Natural killer cell (primary cell): ENCODE results near the gene BTBD8. TPM values are rescaled to one million over a fixed set of nuclear protein-coding genes. Genes with fewer than 3 reads are reported as not detected.
A peak's percentile ranks its signal among the peaks of the same experiment; 100 is the strongest.

Experiments
- ATAC-seq, 3 donors: fragments of 150-1000 bp in 2 of 3; fragments of 200-7000 bp in 1 of 3; cut with Tn5 transposase; 1 replicate in 1 of 3; 2 replicates in 2 of 3; pipeline ENCODE4 v1.10.0; 2021; ENCODE audit warnings: mild to moderate bottlenecking in 2 of 3, moderate library complexity in 2 of 3
- DNase-seq, 2 donors: peaks; one replicate each; pipeline versions ENCODE4 v3.0.0 to v3.0.0-alpha.2; 2013 to 2021; ENCODE audit warnings: mixed read lengths in 1 of 2
- H3K27ac ChIP-seq: one replicate; pipeline ENCODE4 v1.5.1; 2013; ENCODE audit warnings: mild to moderate bottlenecking, low read length
- H3K27me3 ChIP-seq: one replicate; pipeline ENCODE4 v1.6.1; 2013; ENCODE audit warnings: low read length; ENCODE audit not compliant: control insufficient read depth, insufficient read depth
- H3K36me3 ChIP-seq: one replicate; pipeline ENCODE4 v1.6.1; 2013; ENCODE audit warnings: low read length; ENCODE audit not compliant: control insufficient read depth, insufficient read depth
- H3K4me1 ChIP-seq: one replicate; pipeline ENCODE4 v1.6.1; 2013; ENCODE audit warnings: low read length; ENCODE audit not compliant: control insufficient read depth, insufficient read depth
- H3K4me3 ChIP-seq: one replicate; pipeline ENCODE4 v1.5.1; 2013; ENCODE audit warnings: low read length
- H3K9me3 ChIP-seq: one replicate; pipeline ENCODE4 v1.6.1; 2013; ENCODE audit warnings: low read length; ENCODE audit not compliant: control insufficient read depth, insufficient read depth
- H3K27ac Mint-ChIP-seq, 2 donors: one replicate each; pipeline ENCODE4 v1.8.0; 2022; ENCODE audit warnings: mild to moderate bottlenecking in 2 of 2, mixed read lengths in 2 of 2, moderate library complexity in 1 of 2
- H3K27me3 Mint-ChIP-seq, 2 donors: one replicate each; pipeline ENCODE4 v1.8.0; 2022; ENCODE audit warnings: low read depth in 2 of 2, mixed read lengths in 2 of 2
- H3K36me3 Mint-ChIP-seq: one replicate; pipeline ENCODE4 v1.8.0; 2022; ENCODE audit warnings: mixed read lengths
- H3K4me1 Mint-ChIP-seq, 2 donors: one replicate each; pipeline ENCODE4 v1.8.0; 2022; ENCODE audit warnings: mixed read lengths in 2 of 2
- H3K4me3 Mint-ChIP-seq: one replicate; pipeline ENCODE4 v1.8.0; 2022; ENCODE audit warnings: mild to moderate bottlenecking, moderate library complexity, mixed read lengths
- H3K9me3 Mint-ChIP-seq, 2 donors: one replicate each; pipeline ENCODE4 v1.8.0; 2022; ENCODE audit warnings: mixed read lengths in 2 of 2
- WGBS: methylation state at CpG from one replicate; pipeline ENCODE4 v1.1.7; 2013; ENCODE audit warnings: missing lambda C conversion rate; ENCODE audit not compliant: insufficient coverage; 5-methylcytosine and 5-hydroxymethylcytosine counted together
- intact Hi-C: fragments of 100-400 bp; cut with micrococcal nuclease; formaldehyde crosslinking; loops from one replicate; pipeline ENCODE4 v1.14.2; 2022
- total RNA-seq, 4 donors: library from RNA; stranded (reverse); fragments of 120-200 nt in 1 of 4; gene quantifications; one replicate each; pipeline versions ENCODE4 v1.2.3 to v1.2.4, GENCODE V29; 2013 to 2022
- TF ChIP-seq, protein P1 (sequence below): fragments of 200-600 bp; IDR thresholded peaks from one replicate; pipeline ENCODE4 v1.8.0; 2022; ENCODE audit warnings: antibody characterized with exemption

The BTBD8 gene
- total RNA-seq, 3 donors from 2014 or later (not counting 1 experiment from before 2014, with no cell fraction given): 3.7 to 5.7 (median 4.0) TPM

DNA sequence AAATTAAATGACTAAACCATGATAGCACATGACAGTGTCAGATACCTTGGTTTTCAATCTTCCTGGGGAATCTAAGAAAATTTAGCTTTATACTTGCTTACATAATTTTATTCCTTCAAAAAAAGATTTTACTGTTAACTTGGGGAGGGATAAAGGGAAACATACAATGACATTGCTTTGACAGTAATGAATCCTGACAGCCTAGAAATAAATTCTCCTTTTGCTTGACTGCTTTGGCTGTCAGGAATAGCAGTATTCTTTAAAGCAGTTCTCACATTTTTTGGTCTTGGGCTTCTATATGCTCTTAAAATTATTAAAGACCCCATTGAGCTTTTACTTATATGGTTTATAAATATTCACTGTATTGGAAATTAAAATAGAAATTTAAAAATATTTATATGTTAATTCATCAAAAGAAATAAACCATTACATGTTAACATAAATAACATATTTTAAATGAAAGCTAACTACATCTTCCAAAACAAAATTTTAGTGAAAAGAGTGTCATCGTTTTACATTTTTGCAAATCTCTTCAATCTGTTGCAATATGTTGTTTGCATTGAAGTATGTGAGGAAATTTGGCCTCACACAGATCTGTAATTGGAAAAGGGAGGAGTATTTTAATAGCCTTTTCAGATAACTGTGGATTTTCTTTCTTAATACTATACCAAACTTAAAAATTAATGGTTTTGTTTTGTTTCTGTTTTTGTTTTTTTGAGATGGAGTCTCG, 34.2 kb upstream of the BTBD8 start:
- no peak overlapping the region for H3K27ac Mint-ChIP-seq
- H3K9me3 ChIP-seq: no peaks in the 10 kb centered on the region
- H3K4me1 ChIP-seq: no peaks in the 10 kb centered on the region
- H3K27me3 Mint-ChIP-seq: no peaks in the 10 kb centered on the region
- ATAC-seq (no peak), DNase-seq (no peak)
- no peaks in the 10 kb centered on the region for H3K36me3 Mint-ChIP-seq
- no CpG with 5 or more reads among the region's 2 CpGs for WGBS
- TF ChIP-seq, protein P1, sequence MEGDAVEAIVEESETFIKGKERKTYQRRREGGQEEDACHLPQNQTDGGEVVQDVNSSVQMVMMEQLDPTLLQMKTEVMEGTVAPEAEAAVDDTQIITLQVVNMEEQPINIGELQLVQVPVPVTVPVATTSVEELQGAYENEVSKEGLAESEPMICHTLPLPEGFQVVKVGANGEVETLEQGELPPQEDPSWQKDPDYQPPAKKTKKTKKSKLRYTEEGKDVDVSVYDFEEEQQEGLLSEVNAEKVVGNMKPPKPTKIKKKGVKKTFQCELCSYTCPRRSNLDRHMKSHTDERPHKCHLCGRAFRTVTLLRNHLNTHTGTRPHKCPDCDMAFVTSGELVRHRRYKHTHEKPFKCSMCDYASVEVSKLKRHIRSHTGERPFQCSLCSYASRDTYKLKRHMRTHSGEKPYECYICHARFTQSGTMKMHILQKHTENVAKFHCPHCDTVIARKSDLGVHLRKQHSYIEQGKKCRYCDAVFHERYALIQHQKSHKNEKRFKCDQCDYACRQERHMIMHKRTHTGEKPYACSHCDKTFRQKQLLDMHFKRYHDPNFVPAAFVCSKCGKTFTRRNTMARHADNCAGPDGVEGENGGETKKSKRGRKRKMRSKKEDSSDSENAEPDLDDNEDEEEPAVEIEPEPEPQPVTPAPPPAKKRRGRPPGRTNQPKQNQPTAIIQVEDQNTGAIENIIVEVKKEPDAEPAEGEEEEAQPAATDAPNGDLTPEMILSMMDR: no peak
- no peak overlapping the region for H3K27ac ChIP-seq
- H3K4me3 ChIP-seq: no peak overlapping the region
- H3K4me3 Mint-ChIP-seq: no peak overlapping the region
- no peaks in the 10 kb centered on the region for H3K36me3 ChIP-seq
- no peaks in the 10 kb centered on the region for H3K9me3 Mint-ChIP-seq
- H3K27me3 ChIP-seq: no peaks in the 10 kb centered on the region
- H3K4me1 Mint-ChIP-seq: no peaks in the 10 kb centered on the region
- intact Hi-C loops: no loop called here

DNA sequence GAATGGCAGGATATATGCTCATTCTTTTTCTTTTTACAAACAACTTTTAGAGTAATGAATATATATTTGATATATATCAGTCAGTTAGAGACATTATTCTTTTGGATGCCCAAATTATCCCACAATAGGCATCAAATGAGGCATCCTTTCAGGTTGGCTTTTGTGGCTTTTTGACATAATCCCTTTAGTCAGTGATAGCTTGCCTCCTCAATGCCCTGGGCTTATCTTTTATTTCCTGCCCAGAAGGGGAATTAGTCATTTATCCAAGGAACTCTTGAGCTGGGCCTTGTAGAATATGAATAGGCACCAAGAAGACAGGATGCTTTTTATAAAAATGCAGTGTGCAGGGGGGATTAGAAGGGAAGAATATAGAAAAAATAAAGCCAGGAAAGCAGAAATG, 28.2 kb upstream of the BTBD8 start:
- Mint-ChIP-seq H3K4me3 (no peak overlapping the region), H3K9me3 (no peaks in the 10 kb centered on the region), H3K27ac (no peak overlapping the region), H3K27me3 (no peaks in the 10 kb centered on the region), H3K4me1 (no peaks in the 10 kb centered on the region), H3K36me3 (no peaks in the 10 kb centered on the region)
- intact Hi-C loops: no loop called here
- TF ChIP-seq, protein P1: no peak
- Histone ChIP-seq H3K4me3 (no peak overlapping the region), H3K27me3 (no peaks in the 10 kb centered on the region), H3K36me3 (no peaks in the 10 kb centered on the region), H3K27ac (no peak overlapping the region), H3K9me3 (no peaks in the 10 kb centered on the region), H3K4me1 (no peaks in the 10 kb centered on the region)
- no peak for DNase-seq
- ATAC-seq: no peak

DNA sequence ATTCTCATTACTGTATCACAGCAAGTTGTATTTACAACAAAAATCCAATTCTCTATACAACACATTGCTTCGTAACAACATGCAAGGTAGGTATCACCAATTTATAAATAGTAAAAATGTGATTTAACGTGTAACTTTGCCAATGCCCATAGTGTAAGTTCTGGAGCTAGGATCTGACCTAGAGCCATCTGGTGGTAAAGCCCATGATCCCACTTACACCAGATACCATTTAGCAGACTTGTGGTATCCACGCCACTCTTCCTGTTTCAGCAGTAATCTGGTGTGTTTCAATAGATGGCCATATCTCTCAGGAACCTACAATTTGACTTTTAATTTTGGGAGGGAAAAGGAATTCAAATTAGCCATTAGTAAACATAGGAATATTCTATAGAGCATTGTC, 15.1 kb upstream of the BTBD8 start:
- H3K4me1 Mint-ChIP-seq: no peaks in the 10 kb centered on the region
- no peak overlapping the region for H3K27ac ChIP-seq
- no peak overlapping the region for H3K4me3 Mint-ChIP-seq
- no peaks in the 10 kb centered on the region for H3K9me3 Mint-ChIP-seq
- H3K36me3 ChIP-seq: no peaks in the 10 kb centered on the region
- ATAC-seq (no peak), DNase-seq (peak in 1 of 2 donors; percentile 7)
- no peaks in the 10 kb centered on the region for H3K36me3 Mint-ChIP-seq
- TF ChIP-seq, protein P1: no peak
- peaks cover 0 to 7% of the 10 kb centered on the region in 2 donors for H3K27me3 Mint-ChIP-seq
- H3K9me3 ChIP-seq: no peaks in the 10 kb centered on the region
- H3K27ac Mint-ChIP-seq: no peak overlapping the region
- WGBS: 100% methylated on average over 2 of the region's 3 CpGs
- no peaks in the 10 kb centered on the region for H3K4me1 ChIP-seq
- H3K27me3 ChIP-seq: no peaks in the 10 kb centered on the region
- H3K4me3 ChIP-seq: no peak overlapping the region
- intact Hi-C loops: no loop called here

DNA sequence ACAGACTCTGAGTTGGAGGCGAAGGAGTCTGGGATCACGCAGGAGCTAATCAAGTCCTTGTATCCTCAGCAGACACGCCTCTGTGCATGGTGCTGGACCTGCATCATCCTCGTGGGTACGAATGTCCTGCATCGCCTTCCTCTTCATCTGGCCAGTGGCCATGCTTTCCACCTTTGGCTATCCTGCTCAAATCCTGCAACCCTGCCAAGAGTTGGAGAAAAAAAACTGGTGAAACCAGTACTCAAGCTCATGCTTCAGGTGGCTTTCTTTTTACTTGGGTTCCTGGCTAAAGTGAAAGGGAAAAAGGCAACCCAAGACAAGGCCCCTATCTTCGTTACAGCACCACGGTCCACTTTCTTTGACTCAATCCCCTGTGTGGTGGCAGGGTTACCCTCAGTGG, 13.8 kb upstream of the BTBD8 start:
- no peak for DNase-seq
- intact Hi-C loops: no loop called here

More for the DNA sequence above, 13.8 kb upstream of the BTBD8 start:
- Histone ChIP-seq H3K36me3 (no peaks in the 10 kb centered on the region), H3K4me3 (no peak overlapping the region), H3K9me3 (no peaks in the 10 kb centered on the region), H3K27ac (no peak overlapping the region), H3K4me1 (no peaks in the 10 kb centered on the region), H3K27me3 (no peaks in the 10 kb centered on the region)
- H3K4me3 Mint-ChIP-seq: no peak overlapping the region
- no peak for ATAC-seq
- peaks cover 0 to 7% of the 10 kb centered on the region in 2 donors for H3K27me3 Mint-ChIP-seq
- no peaks in the 10 kb centered on the region for H3K4me1 Mint-ChIP-seq
- H3K9me3 Mint-ChIP-seq: no peaks in the 10 kb centered on the region
- no peaks in the 10 kb centered on the region for H3K36me3 Mint-ChIP-seq
- no peak overlapping the region for H3K27ac Mint-ChIP-seq
- WGBS: 93% methylated on average over 8 of the region's 8 CpGs
- TF ChIP-seq, protein P1: no peak
